VCaP (cell line): ENCODE results near the gene DCDC1.
"Not testable (repeated sequence)": the region's sequence is repeated elsewhere in the genome, so short reads cannot be mapped to it uniquely, and the experiment has no call there.

Experiments used
- H3K27ac ChIP-seq: fragments of 450-650 bp; 2 replicates; pipeline ENCODE4 v1.5.1; 2017
- CTCF ChIP-seq: fragments of 450-650 bp; conservative IDR thresholded peaks from 2 replicates; pipeline ENCODE4 v1.5.1; 2017; ENCODE audit warnings: mild to moderate bottlenecking, moderate library complexity

Gene DCDC1

GRCh38 chr11:31301549-31302510, 67.7 kb downstream of the DCDC1 start:
- no peak for TF ChIP-seq CTCF
- no peak overlapping the region for H3K27ac ChIP-seq

- TF ChIP-seq CTCF, result no peak
- no peak overlapping the region for H3K27ac ChIP-seq
Measured at GRCh38 chr11:31295308-31295707, 74.2 kb downstream of the DCDC1 start.

GRCh38 chr11:31273527-31273926, 96.0 kb downstream of the DCDC1 start:
- not testable (repeated sequence) for H3K27ac ChIP-seq

- no peak for TF ChIP-seq CTCF
- H3K27ac ChIP-seq, result no peak overlapping the region
Measured at GRCh38 chr11:31267720-31268119, 101.8 kb downstream of the DCDC1 start.

- no peak overlapping the region for H3K27ac ChIP-seq
- 0 out of 2 replicates have a peak, but pooled peaks have one; percentile 12 for TF ChIP-seq CTCF
Measured at GRCh38 chr11:31264834-31265233, 104.7 kb downstream of the DCDC1 start.

GRCh38 chr11:31262761-31263160, 106.8 kb downstream of the DCDC1 start:
- TF ChIP-seq CTCF, result no peak
- H3K27ac ChIP-seq, result no peak overlapping the region

GRCh38 chr11:31259797-31260196, 109.7 kb downstream of the DCDC1 start:
- TF ChIP-seq CTCF, result no peak
- H3K27ac ChIP-seq, result no peak overlapping the region

GRCh38 chr11:31254415-31254814, 115.1 kb downstream of the DCDC1 start:
- H3K27ac ChIP-seq, result no peak overlapping the region
- TF ChIP-seq CTCF, result no peak
